ENCODE measurements around the gene GBP7. TPM values are rescaled to one million over a fixed set of nuclear protein-coding genes. Genes with fewer than 3 reads are reported as not detected.
"Not testable (repeated sequence)": the region's sequence is repeated elsewhere in the genome, so short reads cannot be mapped to it uniquely, and the experiment has no call there.

The GBP7 gene
- under 1 TPM in 1 of 2 donors, not detected in 1; 0.21 TPM for total RNA-seq

GRCh38 chr1:89175601-89176256, at the start of gene GBP7:
Gene GBP7, minus strand, starts transcription at chr1:89176003. Its CDS starts 4,068 bp downstream, at chr1:89171935.
- Histone ChIP-seq H3K4me3 (no peak within 1 kb of the TSS), H3K27me3 (replicated peaks; ENCODE audit: insufficient read depth) (no peaks in the 10 kb centered on the region), H3K4me1 (ENCODE audit: control insufficient read depth in 1 of 2, low read depth in 2 of 2) (no peaks in the 10 kb centered on the region), H3K9me3 (no peaks in the 10 kb centered on the region), H3K36me3 (no peaks in the 10 kb centered on the region), H3K27ac (no peak within 1 kb of the TSS)
- TF ChIP-seq CTCF (IDR thresholded peaks at IDR 0.05): no peak
- ATAC-seq (ENCODE audit: insufficient number of reproducible peaks, low FRiP score, low read depth): no peak
- no peak for DNase-seq (ENCODE audit: low spot score)

GRCh38 chr1:89221341-89221740, 45.5 kb upstream of the GBP7 start:
- Histone ChIP-seq H3K4me1 (ENCODE audit: control insufficient read depth in 1 of 2, low read depth in 2 of 2) (no peaks in the 10 kb centered on the region), H3K9me3 (no peaks in the 10 kb centered on the region), H3K36me3 (no peaks in the 10 kb centered on the region), H3K27ac (no peak overlapping the region), H3K4me3 (no peak overlapping the region), H3K27me3 (replicated peaks; ENCODE audit: insufficient read depth) (no peaks in the 10 kb centered on the region)
- TF ChIP-seq CTCF (IDR thresholded peaks at IDR 0.05): no peak
- DNase-seq (ENCODE audit: low spot score) (no peak), ATAC-seq (ENCODE audit: insufficient number of reproducible peaks, low FRiP score, low read depth) (no peak)

GRCh38 chr1:89219851-89220250, 44.0 kb upstream of the GBP7 start:
- H3K4me3 ChIP-seq; ATAC-seq (ENCODE audit: insufficient number of reproducible peaks, low FRiP score, low read depth); DNase-seq (ENCODE audit: low spot score); H3K27me3 ChIP-seq (replicated peaks; ENCODE audit: insufficient read depth); H3K4me1 ChIP-seq (ENCODE audit: control insufficient read depth in 1 of 2, low read depth in 2 of 2); H3K9me3 ChIP-seq; H3K36me3 ChIP-seq; H3K27ac ChIP-seq: not testable (repeated sequence)

- not testable (repeated sequence) for H3K27me3 ChIP-seq (replicated peaks; ENCODE audit: insufficient read depth); H3K9me3 ChIP-seq; H3K27ac ChIP-seq; ATAC-seq (ENCODE audit: insufficient number of reproducible peaks, low FRiP score, low read depth); H3K4me1 ChIP-seq (ENCODE audit: control insufficient read depth in 1 of 2, low read depth in 2 of 2); H3K4me3 ChIP-seq; DNase-seq (ENCODE audit: low spot score); H3K36me3 ChIP-seq
Measured at GRCh38 chr1:89218941-89219340, 43.1 kb upstream of the GBP7 start.

DNA sequence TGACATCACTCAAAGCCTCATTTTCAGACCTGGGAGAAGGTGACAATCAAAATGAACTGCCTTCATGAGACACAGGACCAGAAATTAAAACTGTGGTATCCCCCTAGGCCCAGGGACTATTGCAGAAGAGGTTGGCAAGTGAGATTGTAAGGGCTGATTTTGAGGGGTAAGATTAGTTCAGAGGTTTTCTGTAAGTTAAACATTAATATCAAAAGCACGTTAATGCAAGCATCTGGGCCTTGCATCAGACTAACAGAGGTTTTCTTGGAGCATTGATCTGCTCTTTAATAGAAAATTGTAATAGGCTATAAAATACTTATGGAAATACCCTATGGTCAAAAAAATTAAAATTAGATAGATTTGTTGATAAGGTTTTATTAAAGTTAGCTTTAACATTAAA, 37.5 kb upstream of the GBP7 start:
- DNase-seq (ENCODE audit: low spot score) (no peak), ATAC-seq (ENCODE audit: insufficient number of reproducible peaks, low FRiP score, low read depth) (no peak)
- no peaks in the 10 kb centered on the region for H3K9me3 ChIP-seq
- no peak overlapping the region for H3K4me3 ChIP-seq
- H3K4me1 ChIP-seq (ENCODE audit: control insufficient read depth in 1 of 2, low read depth in 2 of 2): no peaks in the 10 kb centered on the region
- no peak overlapping the region for H3K27ac ChIP-seq
- TF ChIP-seq CTCF (IDR thresholded peaks at IDR 0.05): no peak
- no peaks in the 10 kb centered on the region for H3K36me3 ChIP-seq
- H3K27me3 ChIP-seq (replicated peaks; ENCODE audit: insufficient read depth): no peaks in the 10 kb centered on the region

DNA sequence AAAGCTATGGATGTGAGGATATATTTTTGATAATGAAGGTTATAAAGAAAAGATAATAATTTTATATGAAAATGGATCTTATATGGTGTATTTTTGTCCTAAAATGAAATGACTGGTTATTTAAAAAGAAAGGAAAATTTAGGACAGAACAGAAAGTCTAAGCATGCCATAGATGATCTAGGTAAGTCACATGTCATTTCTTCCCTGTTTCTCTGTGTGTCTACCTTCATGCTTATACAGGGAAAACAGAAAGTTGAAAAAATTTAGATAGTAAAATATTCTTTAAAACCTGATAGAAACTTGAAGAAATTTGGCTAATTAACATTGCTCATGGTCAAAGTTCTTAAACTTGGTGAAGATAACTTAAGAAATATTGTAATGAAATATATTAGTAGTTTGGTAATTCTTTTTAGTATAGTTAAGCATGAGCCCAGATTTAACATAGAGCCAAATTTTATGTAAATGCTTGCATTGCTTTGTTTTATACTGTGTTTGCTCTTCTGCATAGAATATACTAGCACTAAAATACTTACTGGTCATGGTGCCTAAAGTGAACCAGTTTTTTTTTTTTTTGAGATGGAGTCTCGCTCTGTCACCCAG, 35.3 kb upstream of the GBP7 start:
- H3K4me1 ChIP-seq (ENCODE audit: control insufficient read depth in 1 of 2, low read depth in 2 of 2): no peaks in the 10 kb centered on the region
- H3K9me3 ChIP-seq: no peaks in the 10 kb centered on the region
- no peak overlapping the region for H3K4me3 ChIP-seq
- H3K36me3 ChIP-seq: no peaks in the 10 kb centered on the region
- DNase-seq (ENCODE audit: low spot score) (no peak), ATAC-seq (ENCODE audit: insufficient number of reproducible peaks, low FRiP score, low read depth) (no peak)
- no peak overlapping the region for H3K27ac ChIP-seq
- H3K27me3 ChIP-seq (replicated peaks; ENCODE audit: insufficient read depth): no peaks in the 10 kb centered on the region
- no peak for TF ChIP-seq CTCF (IDR thresholded peaks at IDR 0.05)

All from thoracic aorta (tissue), 2 donors.